NCI-H2171 treated with DMSO at 0.1 percent for 48 hours (cell line): Measurements from ENCODE around the gene PRDM12.
"Not testable (repeated sequence)": the region's sequence is repeated elsewhere in the genome, so short reads cannot be mapped to it uniquely, and the experiment has no call there.

Experiments
- DNase-seq: peaks from one replicate; lab custom pipeline; 2025; lab: John Stamatoyannopoulos, UW

The PRDM12 gene

DNA sequence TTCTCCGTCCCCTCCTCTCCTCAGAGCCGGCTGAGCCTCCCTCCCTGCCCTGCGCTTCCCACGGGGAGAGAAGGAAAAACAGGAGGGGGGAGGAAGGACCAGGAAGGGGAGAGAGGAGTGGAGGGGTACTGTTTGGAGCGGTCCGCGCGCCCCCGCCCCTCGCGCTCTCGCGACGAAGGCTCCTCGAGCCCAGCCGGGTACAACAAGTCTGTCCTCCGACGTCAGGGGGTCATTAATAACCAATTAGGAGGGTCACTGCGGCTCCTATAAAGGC lies 480 bp upstream of the PRDM12 start:
- peak; percentile 50 for DNase-seq

DNA sequence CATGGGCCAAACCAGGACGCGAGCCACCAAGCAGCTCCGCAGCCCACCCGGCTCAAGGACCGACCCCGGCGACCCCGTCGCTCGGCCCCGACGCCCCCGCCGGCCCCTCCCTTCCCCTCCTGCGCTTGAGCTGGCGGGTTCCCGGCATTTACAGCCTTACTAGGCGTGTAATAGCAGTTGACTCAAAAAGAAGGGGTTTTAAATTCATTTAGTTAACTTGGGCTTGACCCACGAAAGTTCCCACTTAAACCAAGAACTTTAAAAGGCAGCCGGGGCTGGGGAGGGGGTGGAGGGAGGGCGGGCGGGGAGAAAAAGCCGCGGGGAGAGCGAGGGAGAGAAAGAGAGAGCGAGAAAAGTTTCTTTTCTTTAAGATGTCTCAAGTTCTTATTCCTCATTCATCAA lies 636 bp downstream of the PRDM12 start:
- DNase-seq = no peak

DNA sequence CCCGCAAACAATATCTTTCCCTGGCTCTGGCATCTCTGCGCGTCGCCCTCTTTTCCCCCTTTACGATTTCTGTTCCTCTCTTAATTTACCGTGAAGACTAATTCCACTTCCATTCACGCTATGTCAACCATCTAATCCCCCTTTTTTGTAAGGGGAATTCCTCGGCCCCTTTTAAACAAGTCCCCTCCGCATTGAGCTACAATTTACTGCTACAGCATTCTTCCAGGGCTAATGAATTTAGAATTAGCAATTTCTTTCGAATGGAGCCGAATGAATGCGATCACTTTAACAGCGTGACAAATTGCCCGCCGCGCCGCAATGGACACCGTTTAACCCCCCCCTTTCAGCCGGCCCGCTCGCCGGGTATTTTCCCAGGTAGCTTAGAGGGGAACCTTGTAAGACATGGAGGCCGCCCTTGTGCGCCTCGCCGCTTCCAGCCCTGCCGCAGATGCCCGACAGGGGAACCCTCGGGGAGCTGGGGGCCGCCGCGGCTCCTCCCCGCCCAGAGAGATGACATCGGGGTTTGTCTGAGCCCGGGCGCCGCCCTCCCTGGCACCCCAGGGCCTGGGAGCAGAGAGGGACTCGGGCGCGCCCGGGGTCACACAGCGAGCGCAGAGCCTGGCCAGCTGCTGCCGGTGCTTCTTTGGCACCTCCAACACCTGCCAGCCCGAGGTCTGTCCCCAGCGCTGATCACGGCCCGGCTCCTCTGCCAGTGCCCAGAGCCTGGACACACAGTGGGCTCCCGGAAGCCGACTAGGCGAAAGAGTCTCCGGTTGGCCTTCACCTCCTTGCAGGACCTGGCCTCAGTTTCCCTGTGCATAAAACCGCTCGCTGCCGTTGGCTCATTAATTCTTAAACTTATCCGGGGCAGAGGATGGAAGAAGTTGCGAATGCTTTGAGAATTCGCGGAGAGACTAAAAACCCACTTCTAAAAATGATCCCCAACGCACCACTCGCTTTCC lies 1.3 kb downstream of the PRDM12 start:
- no peak for DNase-seq

DNA sequence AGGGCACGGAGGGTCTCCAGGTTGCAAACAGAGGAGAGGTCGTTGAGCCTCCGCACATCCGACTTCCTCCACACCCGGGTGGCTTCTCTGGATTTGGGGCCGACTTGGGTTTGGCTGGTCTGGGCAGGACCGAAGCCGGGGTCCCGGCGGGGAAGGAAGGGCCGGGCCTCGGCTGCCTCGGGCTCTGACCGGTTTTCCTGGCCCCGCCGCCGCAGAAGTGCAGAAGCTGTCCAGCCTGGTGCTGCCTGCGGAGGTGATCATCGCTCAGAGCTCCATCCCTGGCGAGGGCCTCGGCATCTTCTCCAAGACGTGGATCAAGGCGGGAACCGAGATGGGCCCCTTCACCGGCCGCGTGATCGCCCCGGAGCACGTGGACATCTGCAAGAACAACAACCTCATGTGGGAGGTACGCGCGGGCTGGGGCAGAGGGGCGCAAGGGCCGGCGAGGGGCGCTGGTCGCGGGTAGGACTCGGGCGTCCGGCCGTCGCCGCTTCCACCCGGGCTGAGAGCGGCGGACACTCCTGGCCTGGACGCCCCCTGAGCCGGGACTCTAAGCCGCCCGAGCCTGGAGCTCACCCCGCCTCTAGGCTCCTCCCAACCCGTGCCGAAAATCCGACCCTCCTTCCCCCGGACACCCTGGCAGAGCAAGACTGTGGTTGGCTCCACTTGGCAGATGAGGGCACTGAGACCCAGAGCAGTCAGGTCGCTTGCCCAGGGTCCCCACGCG lies 2.2 kb downstream of the PRDM12 start:
- no peak for DNase-seq

DNA sequence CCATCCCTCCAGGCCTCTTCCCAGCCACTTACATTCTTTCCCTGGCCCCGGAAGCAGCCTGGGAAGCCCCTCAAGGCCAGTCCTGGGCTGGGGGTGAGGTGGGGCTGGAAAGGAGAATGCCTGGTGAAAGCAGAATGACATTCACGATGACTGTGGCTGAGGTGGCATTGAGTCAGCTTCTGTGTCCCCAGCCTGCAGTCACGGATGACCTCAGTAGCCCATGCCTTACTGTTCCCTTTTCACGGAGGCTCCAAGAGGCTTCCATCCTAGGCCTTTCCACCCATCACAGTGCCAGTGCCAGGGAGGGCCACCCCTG lies 2.7 kb downstream of the PRDM12 start:
- DNase-seq = no peak

DNA sequence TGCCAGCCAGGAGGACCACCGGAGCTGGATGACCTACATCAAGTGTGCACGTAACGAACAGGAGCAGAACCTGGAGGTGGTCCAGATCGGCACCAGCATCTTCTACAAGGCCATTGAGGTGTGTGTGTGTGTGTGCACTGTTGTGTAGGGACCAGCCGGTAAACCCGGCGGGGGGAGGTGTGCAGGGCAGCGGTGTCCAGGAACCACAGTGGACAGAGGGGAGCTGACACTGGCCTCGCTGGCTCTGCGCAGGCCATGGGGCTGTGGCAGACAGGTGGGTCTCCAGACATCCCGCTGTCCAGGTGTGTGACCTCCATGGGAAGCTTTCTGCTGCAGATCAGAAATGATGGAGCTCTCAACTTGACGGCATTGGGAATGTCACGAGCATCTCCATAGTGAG lies 3.8 kb downstream of the PRDM12 start:
- DNase-seq = no peak

DNA sequence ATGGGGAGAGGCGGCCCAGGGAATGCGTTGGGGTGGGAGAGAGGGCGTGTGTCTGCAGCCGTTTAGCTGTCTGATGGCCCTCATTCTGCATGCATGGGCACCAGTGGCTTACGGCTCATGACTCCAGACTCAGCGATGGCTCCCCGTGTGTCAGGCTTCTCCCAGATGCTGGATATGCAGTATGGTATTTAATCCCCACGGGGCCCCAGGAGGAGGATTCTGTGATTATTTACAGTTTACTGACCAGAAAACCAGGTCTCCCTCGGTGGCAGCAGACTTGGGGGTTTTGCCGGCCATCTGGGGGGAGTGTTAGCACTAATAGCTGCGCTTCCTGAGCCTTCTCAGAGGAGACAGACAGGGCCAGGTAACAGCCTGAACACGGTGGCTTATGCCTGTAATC lies 4.3 kb downstream of the PRDM12 start:
- DNase-seq = peak; percentile 71

DNA sequence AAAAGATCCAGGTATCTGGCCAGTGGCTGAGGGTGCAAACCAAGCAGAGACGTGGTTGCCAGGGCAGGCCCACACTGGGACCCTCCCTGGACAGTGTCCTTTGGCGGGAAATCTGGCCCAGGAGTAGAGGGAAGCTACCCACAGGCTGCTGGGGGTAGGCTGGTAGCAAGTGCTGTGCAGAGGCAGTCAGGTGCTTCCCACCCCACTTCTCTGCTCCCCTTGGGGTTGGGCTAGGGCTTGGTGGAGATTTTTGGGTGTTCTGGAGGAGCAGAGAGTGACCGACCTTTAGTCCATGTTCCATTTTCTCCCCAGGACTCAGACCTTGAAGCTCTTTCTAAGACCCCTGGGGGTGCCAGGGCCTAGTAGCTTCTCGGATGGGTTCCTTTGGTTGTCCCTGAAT lies 5.6 kb downstream of the PRDM12 start:
- DNase-seq = no peak

DNA sequence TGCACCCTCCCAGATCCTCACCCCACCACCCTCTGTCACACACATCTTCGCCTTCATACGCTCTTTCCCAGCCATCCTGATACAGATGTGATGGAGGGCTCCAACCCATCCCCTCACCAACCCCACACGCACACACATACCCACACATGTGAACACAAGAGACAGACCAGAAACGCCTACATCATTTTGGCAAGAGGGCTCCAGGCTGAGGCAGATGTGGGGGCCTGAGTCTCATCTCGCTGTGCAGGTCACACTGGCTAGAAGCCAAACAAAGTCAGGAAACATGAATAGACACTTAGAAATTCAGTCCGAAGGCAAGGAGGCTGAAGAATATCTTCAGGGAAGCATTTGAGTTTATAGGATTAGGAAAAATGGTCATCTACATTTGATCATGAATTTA lies 6.2 kb downstream of the PRDM12 start:
- peak; percentile 25 for DNase-seq

DNA sequence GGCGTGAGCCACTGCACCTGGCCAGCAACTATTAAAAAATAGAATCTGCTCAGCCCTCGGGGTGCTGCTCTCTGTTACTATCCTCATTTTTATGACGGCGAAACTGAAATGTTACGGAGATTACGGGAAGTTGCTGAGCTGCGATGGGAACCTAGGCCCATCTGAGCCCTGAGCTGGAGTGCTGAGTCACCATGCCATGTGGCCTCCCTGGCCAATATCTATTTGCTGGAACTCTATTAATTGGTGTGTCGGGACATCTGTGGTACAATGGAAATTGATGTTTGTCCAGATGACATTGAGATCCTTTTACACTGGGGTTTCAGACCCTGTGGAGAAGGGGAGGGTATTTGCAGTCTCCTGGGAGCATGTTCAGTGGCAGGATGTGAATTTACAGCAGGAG lies 8.1 kb downstream of the PRDM12 start:
- peak; percentile 86 for DNase-seq

DNA sequence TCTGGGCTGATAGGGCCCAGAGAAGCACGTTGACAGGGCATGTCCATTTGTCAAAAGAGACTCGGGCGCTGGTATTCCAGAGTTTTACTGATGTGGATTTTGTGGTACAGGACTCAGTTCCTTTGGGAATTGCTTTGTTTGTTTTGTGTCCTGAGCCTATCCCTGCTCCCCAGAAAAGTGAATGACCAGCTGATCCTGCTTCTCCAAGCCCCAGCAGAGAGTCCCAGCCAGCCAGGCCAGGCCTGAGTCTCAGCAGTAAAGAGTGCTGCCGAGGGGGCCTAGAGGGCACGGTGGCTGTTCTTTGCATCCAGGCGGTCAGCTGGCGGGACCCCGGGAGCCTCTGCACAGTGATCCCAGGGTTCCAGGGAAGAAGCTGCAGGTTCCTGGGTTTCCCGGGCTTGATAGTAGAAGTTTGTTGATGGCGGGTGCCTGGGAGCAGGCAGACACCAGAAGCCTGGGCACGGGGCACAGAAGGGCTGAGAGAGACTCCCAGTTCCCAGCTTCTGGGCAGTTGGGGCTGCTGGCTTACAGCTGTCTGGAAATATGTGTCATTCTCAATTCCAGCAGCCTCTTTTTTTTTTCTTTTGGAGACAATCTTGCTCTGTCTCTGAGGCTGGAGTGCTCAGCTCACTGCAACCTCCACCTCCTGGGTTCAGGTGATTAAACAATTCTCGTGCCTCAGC lies 8.7 kb downstream of the PRDM12 start:
- DNase-seq = peak; percentile 68

DNA sequence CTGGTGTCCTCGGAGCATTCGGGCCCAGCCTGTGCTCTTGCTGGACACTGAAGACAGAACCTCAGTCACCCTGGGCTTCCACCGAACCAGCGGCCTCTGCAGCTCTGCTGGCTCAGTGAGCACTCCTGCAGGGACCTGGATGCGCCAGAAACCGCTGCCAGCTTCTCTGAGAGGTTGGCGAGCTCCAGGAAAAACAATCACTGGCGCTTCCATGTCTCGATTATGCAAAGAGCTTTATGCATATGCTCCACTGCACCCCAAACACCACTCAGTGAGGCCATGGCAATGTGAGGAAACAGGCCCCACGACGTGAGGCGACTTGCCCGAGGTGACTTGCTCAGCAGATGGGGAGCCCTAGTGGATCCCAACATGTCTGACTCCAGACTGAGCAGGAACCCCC lies 11.0 kb downstream of the PRDM12 start:
- peak; percentile 90 for DNase-seq

DNA sequence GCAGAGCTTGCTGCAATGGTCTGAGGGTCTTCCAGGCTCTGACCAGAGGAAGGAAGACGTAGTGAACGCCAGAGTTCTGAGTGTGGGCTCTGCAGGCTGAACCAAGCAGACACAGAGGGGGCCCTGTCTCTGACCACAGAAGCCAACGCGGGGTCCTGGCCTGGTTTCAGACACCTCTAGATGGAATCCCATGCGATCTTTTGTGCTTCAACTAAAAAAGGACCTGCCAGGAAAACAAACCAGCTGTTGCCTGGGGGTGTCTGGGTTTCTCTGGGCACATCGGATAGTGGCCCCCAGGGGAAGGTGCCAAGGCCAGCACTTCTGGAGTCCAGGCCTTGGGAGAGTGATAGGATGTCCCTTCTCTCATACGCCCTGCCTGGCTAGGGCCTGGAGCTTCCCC lies 12.9 kb downstream of the PRDM12 start:
- no peak for DNase-seq

DNA sequence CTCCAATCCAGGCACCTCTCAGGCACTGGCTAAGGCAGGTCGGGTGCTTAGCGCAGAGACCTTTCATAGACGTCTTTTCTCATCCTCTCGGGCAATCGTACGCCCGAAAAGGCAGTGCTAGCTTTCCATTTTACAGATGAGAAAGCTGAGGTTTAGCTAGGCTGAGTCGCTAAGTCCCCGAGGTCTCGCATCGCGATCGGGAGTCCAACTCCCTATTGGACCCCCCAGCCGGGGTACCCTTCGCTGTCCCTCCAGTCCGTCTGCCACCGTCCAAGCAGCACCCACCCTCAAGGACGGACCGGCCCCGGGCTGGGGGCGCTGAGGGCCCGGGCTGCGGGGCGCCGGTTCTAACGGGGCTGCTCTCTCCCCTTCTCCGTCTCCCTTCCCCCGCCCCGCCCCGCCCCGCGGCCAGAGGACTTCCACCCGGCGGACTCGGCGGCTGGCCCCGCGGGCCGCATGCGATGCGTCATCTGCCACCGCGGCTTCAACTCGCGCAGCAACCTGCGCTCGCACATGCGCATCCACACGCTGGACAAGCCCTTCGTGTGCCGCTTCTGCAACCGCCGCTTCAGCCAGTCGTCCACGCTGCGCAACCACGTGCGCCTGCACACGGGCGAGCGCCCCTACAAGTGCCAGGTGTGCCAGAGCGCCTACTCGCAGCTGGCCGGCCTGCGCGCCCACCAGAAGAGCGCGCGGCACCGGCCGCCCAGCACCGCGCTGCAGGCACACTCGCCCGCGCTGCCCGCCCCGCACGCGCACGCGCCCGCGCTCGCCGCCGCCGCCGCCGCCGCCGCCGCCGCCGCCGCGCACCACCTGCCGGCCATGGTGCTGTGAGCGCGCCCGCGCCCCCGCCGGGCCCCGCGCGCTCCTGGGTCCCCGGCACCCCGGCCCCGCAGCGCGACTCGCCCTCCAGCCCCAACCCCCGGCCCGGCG lies 16.7 kb downstream of the PRDM12 start:
- peak; percentile 64 for DNase-seq

DNA sequence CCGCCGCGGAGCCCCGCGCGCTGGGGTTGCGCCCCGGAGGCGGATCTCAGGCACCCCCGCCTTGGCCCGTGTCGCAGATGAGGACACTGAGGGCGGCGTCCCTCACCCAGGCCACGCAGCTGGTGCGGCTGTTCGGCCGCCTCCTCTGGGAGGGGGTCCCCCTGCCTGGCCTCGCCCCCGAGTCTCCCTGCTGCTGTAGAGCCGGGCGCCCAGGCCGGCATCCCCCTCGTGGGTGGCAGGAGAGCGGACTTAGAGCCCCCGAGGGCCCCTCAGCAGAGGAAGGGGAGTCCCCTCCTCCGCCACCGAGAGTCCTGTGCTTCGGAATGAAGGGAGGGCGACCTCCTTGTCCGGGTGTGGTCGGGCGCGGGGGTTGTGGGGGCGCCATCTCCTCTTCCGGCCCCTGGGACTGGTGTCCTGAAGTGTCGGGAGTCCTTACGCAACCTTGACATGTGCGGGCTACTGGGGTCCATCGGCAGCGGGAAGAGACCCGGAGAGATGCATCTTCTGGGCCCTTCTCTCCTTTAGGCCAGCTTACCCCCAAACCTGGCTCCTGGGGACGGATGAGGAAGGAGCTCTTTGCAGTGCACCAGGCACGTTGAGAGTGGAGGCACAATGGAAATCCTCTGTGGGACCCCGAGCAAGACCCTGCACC lies 17.5 kb downstream of the PRDM12 start:
- DNase-seq = no peak

DNA sequence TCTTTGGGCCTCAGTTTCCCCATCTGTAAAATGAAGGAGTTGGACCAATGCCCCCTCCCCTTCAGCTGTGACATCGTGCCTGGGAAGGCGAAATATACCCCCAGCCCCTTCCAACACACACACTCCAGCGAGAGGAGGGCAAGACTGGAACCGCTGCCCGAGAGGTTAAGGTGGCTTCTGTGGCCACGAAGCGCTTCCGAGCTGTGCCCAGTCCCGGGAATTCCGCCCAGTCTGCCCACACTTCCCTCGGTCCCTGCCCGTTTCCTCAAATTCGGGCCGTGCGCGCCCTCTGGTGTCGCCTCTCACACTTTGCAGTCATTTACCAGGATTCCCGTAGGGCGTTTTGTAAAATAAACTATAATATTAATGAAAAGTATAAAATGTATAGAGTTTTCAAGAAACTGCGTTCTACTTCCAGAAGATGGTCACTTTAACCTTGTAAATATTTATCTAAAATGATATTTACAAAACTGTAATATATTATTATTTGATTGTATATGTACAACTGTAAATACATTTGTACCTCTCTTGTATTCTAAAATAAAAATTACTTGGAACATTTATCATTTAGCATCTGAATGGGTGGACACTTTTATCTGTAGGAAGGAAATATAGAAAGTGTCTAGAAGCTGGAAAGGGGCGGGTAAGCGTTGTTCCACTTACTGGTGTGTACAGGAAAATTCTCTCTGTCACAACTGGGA lies 18.2 kb downstream of the PRDM12 start:
- peak; percentile 86 for DNase-seq

DNA sequence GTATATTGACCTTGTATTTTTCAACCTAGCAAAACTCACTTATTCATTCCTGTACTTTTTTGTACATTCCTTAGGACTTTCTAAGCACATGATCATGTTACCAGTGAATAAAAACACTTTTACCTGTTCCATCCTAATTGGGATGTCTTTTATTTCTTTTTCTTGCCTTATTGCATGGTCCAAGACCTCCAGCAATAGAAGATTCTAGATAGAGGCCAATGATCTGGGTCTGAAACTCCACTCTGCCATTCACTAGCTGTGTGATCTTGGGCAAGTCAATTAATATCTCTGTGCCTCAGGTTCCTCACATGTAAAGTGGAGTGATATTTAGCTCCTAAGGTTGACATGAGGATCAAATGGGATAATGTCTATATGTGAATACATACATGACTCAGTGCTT lies 20.7 kb downstream of the PRDM12 start:
- no peak for DNase-seq

DNA sequence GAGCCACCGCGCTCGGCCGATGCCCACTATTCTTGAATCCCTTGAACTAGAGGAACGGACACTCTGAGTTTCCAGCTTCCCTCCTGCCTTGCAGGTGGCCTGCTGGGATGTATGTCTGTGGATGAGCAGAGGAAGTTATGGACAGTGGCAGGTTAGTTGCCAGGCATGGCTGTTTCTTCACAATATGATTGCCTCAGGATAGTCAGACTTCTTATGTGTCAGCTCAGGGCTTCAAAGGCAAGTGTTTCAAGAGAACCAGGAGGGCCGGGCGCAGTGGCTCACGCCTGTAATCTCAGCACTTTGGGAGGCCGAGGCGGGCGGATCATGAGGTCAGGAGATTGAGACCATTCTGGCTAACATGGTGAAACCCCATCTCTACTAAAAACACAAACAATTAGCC lies 21.6 kb downstream of the PRDM12 start:
- DNase-seq = not testable (repeated sequence)

DNA sequence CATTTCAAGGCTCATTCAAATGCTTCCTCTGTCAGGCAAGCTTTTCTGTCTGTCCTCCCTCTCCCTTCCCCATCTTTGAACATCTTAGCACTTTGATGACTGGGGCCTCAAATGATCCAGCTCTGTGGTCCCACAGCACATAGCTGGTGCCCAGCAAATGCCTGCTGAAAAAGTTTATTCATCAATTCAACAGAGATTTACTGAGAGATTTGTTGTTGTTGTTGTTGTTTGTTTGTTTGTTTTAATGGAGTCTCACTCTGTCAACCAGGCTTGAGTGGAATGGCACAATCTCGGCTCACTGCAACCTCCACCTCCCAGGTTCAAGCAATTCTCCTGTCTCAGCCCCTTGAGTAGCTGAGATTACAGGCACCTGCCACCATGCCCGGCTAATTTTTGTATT lies 23.2 kb downstream of the PRDM12 start:
- no peak for DNase-seq

DNA sequence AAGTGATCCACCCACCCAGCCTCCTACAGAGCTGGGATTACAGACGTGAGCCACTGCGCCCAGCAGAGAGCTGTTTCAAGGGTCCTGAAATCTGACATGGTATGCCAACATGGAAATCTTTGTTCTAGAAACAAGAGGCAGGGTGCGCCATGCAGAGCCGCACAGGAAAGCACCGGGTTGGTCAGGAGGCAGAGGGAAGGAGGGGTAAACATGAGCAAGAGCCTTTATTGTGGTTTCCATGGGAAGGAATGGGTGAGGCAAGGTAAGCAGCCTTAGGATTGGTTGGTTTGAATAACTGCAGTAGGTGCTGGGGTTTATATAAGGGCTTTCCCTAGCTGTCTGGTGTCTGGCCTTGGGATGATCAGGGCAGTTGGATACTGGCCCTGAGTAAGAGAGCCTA lies 23.7 kb downstream of the PRDM12 start:
- DNase-seq = no peak

DNA sequence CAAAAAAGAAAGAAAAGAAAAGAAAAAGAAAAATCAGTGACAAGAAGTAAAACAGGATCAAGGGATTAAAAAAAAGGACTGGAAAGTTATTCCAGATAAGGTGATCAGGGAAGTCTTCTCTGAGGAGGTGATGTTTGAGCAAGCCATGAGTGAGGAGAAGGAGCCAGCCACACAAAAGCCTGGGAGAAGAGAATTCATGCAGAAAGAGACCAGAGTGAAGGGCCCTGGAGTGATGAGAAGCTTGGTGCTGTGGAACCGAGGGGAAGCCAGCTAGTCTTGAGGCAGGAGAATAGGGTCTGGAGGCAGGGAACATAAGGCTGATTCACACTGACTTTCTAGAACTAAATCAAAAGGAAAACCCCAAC lies 25.2 kb downstream of the PRDM12 start:
- no peak for DNase-seq
